HepG2 (cell line): ENCODE results near the gene SEMA6B. TPM values are rescaled to one million over a fixed set of nuclear protein-coding genes. Genes with fewer than 3 reads are reported as not detected.

Source experiments
- ATF7-NPFF ChIP-seq: sonication (generic); formaldehyde crosslinking; IDR thresholded peaks from 2 replicates; pipeline ENCODE4 v1.8.1; 2023; ENCODE audit warnings: mild to moderate bottlenecking, low read depth, missing genetic modification reagents, moderate library complexity
- FOSL1 ChIP-seq: sonication (generic); formaldehyde crosslinking; IDR thresholded peaks from 2 replicates; pipeline ENCODE4 v1.9.0; 2021; ENCODE audit warnings: missing genetic modification reagents, borderline replicate concordance
- GATAD1 ChIP-seq: IDR thresholded peaks from 2 replicates; pipeline ENCODE4 v1.6.1; 2016; ENCODE audit warnings: missing genetic modification reagents, missing compliant biosample characterization
- IRX3 ChIP-seq: sonication (generic); formaldehyde crosslinking; IDR thresholded peaks from 2 replicates; pipeline ENCODE4 v1.8.1; 2023; ENCODE audit warnings: mild to moderate bottlenecking, low read depth, missing genetic modification reagents, borderline replicate concordance
- ISL2 ChIP-seq: sonication (generic); formaldehyde crosslinking; IDR thresholded peaks from 2 replicates; pipeline ENCODE4 v1.5.0; 2020; ENCODE audit warnings: missing genetic modification reagents
- KDM3A ChIP-seq: IDR thresholded peaks from 2 replicates; pipeline ENCODE4 v1.6.1; 2018; ENCODE audit warnings: low read depth, missing compliant biosample characterization
- MBD4 ChIP-seq: IDR thresholded peaks from 2 replicates; pipeline ENCODE4 v1.6.1; 2012; ENCODE audit warnings: low read length, inconsistent platforms, borderline replicate concordance
- NR2F2 ChIP-seq: IDR thresholded peaks from 2 replicates; pipeline ENCODE4 v1.6.1; 2012; ENCODE audit warnings: low read depth, inconsistent platforms, borderline replicate concordance
- NRL ChIP-seq: sonication (generic); formaldehyde crosslinking; IDR thresholded peaks from 2 replicates; pipeline ENCODE4 v1.5.0; 2020; ENCODE audit warnings: missing genetic modification reagents, mild to moderate bottlenecking, moderate library complexity, borderline replicate concordance
- PHF8 ChIP-seq: sonication (generic); formaldehyde crosslinking; IDR thresholded peaks from 2 replicates; pipeline ENCODE4 v1.5.0; 2020; ENCODE audit warnings: missing genetic modification reagents
- RAD21 ChIP-seq: fragments of 450-650 bp; formaldehyde crosslinking; IDR thresholded peaks from 2 replicates; pipeline ENCODE4 v1.5.0; 2020; ENCODE audit warnings: mild to moderate bottlenecking
- RARA ChIP-seq: IDR thresholded peaks from 2 replicates; pipeline ENCODE4 v1.6.1; 2016; ENCODE audit warnings: missing genetic modification reagents, missing compliant biosample characterization
- ZNF367 ChIP-seq: sonication (generic); formaldehyde crosslinking; IDR thresholded peaks from 2 replicates; pipeline ENCODE4 v1.4.0; 2020; ENCODE audit warnings: missing genetic modification reagents, borderline replicate concordance
- ZNF546 ChIP-seq: sonication (generic); formaldehyde crosslinking; conservative IDR thresholded peaks from 2 replicates; pipeline ENCODE4 v1.8.1; 2023; ENCODE audit warnings: mild to moderate bottlenecking, missing genetic modification reagents
- ZNF746 ChIP-seq: sonication (generic); formaldehyde crosslinking; IDR thresholded peaks from 2 replicates; pipeline ENCODE4 v1.8.0; 2022; ENCODE audit warnings: mild to moderate bottlenecking, missing genetic modification reagents
- ZNF773 ChIP-seq: sonication (generic); formaldehyde crosslinking; IDR thresholded peaks from 2 replicates; pipeline ENCODE4 v1.4.0; 2020; ENCODE audit warnings: missing genetic modification reagents, borderline replicate concordance
- polyA plus RNA-seq, 8 experiments: library from polyadenylated mRNA; depleted of rRNA in 3 of 8; stranded (reverse) in 7 of 8; unstranded in 1 of 8; fragments of >200 nt; fragmentation: Illumina TruSeq in 4 of 8; extraction: Trizol in 4 of 8; gene quantifications; 2 replicates each; pipeline versions ENCODE4 v1.2.1 to v1.2.3, GENCODE V29; 2011 to 2016; ENCODE audit warnings: low read depth in 4 of 8, missing spikeins in 1 of 8, mixed read lengths in 1 of 8; ENCODE audit not compliant: insufficient read depth in 1 of 8
- total RNA-seq, 5 experiments: library from RNA; depleted of rRNA; stranded (reverse); fragments of >200 nt; fragmentation: Illumina TruSeq; extraction: Trizol; gene quantifications; 2 replicates each; pipeline ENCODE4 v1.2.3, GENCODE V29; 2016; ENCODE audit warnings: low read depth in 1 of 5
- TF ChIP-seq, protein P1 (sequence below): IDR thresholded peaks from 2 replicates; pipeline ENCODE4 v1.6.1; 2016; ENCODE audit warnings: control low read depth
- TF ChIP-seq, protein P2 (sequence below): sonication (generic); formaldehyde crosslinking; IDR thresholded peaks from 2 replicates; pipeline ENCODE4 v1.5.0; 2020; ENCODE audit warnings: missing genetic modification reagents
- TF ChIP-seq, protein P3 (sequence below): sonication (generic); formaldehyde crosslinking; IDR thresholded peaks from 2 replicates; pipeline ENCODE4 v1.4.0; 2020; ENCODE audit warnings: missing genetic modification reagents, low read depth, mild to moderate bottlenecking, borderline replicate concordance
- TF ChIP-seq, protein P4 (sequence below): sonication (generic); formaldehyde crosslinking; conservative IDR thresholded peaks from 2 replicates; pipeline ENCODE4 v1.8.0; 2022; ENCODE audit warnings: missing genetic modification reagents
- TF ChIP-seq, protein P5 (sequence below): sonication (generic); formaldehyde crosslinking; IDR thresholded peaks from 2 replicates; pipeline ENCODE4 v1.8.1; 2023; ENCODE audit warnings: missing genetic modification reagents, mild to moderate bottlenecking, borderline replicate concordance

SEMA6B gene
- total and polyA plus RNA-seq, 2 of the 13 experiments (the other 11 are each of a cell fraction or from before 2014, with no cell fraction given) = 45.5 to 67.1 TPM

DNA sequence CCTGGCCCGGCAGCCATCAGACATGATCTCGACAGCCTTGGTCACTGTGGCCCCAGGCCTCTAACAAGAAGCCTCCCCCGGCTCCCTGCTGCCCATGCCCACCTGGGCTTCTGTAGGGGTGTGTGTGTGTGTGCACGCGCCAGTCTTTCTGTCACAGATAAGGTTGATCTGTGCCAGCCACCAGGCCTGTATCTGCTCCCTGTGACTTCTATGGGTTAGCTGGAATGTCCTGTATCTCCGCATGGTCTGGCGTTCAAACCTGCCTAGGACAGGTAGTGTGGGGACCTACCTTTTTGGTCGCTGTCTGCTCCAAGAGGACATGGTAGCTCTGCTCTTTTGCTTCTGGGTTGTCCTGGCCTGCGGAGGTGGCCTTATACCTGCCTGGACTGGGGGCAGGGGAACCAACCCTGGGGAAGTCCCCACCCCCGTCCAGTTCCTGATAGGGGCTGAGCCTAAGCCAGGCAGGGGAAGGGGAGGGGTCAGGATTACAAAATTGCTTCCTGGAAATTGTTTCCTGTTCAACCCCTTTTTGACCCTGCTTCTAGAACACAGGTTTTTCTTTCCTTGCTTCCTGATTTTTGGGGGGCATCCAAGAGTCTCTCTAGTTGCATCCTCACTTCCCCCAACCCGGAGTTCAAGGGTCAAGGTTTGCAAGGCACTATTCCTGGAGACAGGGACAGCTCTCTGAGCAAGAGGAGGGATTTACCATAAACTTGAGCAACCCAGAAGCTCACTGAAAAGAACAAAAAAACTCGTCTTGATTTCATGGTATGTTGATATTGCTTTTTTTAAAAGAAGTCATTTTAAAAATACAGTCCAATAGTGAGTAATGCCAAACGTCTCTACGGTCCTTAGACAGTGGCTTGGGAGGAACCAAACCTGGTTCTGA, 19.5 kb downstream of the SEMA6B start, which contains the start of gene LRG1 (continued):
- 0 out of 2 replicates have a peak, but pooled peaks have one; percentile 26 for TF ChIP-seq KDM3A (CRISPR knock-in tag)
- no peak for TF ChIP-seq IRX3 (CRISPR knock-in tag)
- TF ChIP-seq, protein P1, sequence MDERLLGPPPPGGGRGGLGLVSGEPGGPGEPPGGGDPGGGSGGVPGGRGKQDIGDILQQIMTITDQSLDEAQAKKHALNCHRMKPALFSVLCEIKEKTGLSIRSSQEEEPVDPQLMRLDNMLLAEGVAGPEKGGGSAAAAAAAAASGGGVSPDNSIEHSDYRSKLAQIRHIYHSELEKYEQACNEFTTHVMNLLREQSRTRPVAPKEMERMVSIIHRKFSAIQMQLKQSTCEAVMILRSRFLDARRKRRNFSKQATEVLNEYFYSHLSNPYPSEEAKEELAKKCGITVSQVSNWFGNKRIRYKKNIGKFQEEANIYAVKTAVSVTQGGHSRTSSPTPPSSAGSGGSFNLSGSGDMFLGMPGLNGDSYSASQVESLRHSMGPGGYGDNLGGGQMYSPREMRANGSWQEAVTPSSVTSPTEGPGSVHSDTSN (CRISPR knock-in tag) = no peak
- peak; percentile 52 for TF ChIP-seq GATAD1 (CRISPR knock-in tag)
- TF ChIP-seq, protein P2, sequence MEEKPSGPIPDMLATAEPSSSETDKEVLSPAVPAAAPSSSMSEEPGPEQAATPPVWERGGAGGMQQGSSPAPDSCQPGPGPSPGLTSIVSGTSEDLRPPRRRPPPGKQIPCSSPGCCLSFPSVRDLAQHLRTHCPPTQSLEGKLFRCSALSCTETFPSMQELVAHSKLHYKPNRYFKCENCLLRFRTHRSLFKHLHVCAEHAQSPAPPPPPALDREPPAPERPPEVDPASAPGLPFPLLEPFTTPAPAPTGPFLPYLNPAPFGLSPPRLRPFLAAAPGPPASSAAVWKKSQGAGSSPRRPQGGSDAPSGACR (CRISPR knock-in tag) = 0 out of 2 replicates have a peak, but pooled peaks have one; percentile 52
- TF ChIP-seq ZNF746 (CRISPR knock-in tag) = peak; percentile 61; the same call in 1 of the 2 replicates
- no peak for TF ChIP-seq NRL (CRISPR knock-in tag)
- no peak for TF ChIP-seq ZNF367
- TF ChIP-seq FOSL1 (CRISPR knock-in tag) = no peak
- peak; percentile 68 for TF ChIP-seq PHF8 (CRISPR knock-in tag)
- TF ChIP-seq, protein P3, sequence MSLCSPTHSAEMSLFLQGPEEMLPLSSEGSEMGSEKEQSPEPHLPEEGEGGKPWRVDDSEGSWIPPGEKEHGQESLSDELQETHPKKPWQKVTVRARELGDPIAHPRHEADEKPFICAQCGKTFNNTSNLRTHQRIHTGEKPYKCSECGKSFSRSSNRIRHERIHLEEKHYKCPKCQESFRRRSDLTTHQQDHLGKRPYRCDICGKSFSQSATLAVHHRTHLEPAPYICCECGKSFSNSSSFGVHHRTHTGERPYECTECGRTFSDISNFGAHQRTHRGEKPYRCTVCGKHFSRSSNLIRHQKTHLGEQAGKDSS (CRISPR knock-in tag) = no peak
- TF ChIP-seq, protein P4, sequence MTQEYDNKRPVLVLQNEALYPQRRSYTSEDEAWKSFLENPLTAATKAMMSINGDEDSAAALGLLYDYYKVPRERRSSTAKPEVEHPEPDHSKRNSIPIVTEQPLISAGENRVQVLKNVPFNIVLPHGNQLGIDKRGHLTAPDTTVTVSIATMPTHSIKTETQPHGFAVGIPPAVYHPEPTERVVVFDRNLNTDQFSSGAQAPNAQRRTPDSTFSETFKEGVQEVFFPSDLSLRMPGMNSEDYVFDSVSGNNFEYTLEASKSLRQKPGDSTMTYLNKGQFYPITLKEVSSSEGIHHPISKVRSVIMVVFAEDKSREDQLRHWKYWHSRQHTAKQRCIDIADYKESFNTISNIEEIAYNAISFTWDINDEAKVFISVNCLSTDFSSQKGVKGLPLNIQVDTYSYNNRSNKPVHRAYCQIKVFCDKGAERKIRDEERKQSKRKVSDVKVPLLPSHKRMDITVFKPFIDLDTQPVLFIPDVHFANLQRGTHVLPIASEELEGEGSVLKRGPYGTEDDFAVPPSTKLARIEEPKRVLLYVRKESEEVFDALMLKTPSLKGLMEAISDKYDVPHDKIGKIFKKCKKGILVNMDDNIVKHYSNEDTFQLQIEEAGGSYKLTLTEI (CRISPR knock-in tag) = no peak
- peak; percentile 49; the same call in 1 of the 2 replicates for TF ChIP-seq ATF7-NPFF (CRISPR knock-in tag)
- no peak for TF ChIP-seq ZNF773 (CRISPR knock-in tag)
- TF ChIP-seq, protein P5, sequence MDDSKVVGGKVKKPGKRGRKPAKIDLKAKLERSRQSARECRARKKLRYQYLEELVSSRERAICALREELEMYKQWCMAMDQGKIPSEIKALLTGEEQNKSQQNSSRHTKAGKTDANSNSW (CRISPR knock-in tag) = no peak
- TF ChIP-seq NR2F2 = peak; percentile 39; the same call in 1 of the 2 replicates
- TF ChIP-seq RAD21 = no peak
- TF ChIP-seq ZNF546 = no peak
- TF ChIP-seq ISL2 (CRISPR knock-in tag) = peak; percentile 58; the same call in 1 of the 2 replicates
- TF ChIP-seq MBD4 = no peak
- peak; percentile 94 for TF ChIP-seq RARA (CRISPR knock-in tag)
